Muscle of arm (tissue), 12 donors: ENCODE measurements around the gene ETFA. TPM values are rescaled to one million over a fixed set of nuclear protein-coding genes. Genes with fewer than 3 reads are reported as not detected.
"Not testable (repeated sequence)": the region's sequence is repeated elsewhere in the genome, so short reads cannot be mapped to it uniquely, and the experiment has no call there.

Source experiments
- DNase-seq: peaks from one replicate; pipeline ENCODE4 v3.0.0-alpha.2; 2013
- polyA plus RNA-seq, 12 donors: library from polyadenylated mRNA; unstranded; fragments of 120-200 nt; gene quantifications; one replicate each; pipeline ENCODE4 v1.2.1, GENCODE V29; 2013; ENCODE audit not compliant: insufficient read length in 12 of 12

Gene ETFA
- polyA plus RNA-seq, 12 donors = 71.6 to 133 (median 118) TPM; not detected in 1

DNA sequence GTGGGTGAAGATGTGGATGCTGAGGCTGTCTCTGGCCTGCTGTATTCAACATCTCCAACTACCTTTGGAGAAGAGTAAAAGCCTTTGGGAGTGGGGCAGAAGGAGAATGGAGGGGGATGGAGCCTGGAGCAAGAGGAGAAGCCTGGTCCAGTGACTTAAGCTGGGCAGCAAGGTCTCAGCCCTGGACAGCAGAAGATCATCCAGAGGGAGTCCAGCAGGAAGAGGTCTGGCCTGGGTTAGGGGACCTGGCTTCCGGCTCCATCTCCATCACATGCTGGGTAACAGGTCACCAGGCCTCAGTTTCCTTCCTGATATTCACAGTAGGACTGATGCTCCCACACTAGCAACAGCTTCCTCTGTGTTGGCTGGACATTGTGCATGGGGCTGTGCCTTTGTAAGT lies 21.5 kb upstream of the ETFA start:
- no peak for DNase-seq

DNA sequence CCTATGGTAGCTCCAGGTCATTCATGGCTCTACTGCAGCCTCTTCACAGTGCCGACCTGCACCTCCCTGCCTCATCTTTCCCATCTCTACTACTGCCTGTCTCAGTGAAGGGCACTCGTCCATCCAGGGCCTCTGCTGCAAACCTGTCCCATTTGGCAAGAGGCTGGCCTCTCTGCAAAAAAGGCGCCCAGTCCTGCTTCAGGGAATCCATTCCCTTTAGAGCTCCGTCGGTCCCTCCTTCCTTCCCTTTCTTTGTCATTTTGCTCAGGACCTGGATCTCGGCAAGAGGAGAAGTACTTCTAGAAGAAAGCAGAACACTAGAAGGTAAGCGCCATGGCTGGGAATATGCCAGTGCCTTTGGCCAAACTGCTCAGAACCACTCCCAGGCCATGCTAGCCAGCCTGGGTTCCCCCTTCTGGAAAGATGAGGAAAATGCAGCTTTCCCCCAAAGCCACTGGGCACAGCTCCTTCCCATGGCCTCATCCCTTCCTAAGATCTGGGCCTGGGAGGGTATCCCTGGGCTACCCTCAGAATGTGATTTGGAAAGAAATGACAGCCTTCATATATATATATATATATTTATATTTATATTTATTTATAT lies 18.9 kb upstream of the ETFA start:
- DNase-seq = no peak

DNA sequence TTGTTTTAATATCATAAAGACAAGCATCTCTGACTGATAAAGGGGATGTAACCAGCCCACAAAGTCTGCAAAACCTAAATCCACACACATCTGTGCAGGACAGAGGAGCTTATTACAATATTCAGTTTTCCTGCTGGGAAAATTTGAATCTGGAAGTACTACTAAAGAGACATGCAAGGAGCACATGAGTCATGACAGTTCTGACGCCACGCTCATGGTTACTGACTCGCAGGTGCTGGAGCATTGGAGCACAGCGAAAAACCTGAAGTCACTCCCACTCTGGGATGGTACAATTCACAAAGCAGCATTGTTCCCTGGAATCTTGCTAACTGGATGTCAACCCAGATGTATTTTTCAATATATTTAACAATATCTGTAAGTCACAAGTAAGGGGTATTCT lies 17.7 kb upstream of the ETFA start:
- DNase-seq = no peak

DNA sequence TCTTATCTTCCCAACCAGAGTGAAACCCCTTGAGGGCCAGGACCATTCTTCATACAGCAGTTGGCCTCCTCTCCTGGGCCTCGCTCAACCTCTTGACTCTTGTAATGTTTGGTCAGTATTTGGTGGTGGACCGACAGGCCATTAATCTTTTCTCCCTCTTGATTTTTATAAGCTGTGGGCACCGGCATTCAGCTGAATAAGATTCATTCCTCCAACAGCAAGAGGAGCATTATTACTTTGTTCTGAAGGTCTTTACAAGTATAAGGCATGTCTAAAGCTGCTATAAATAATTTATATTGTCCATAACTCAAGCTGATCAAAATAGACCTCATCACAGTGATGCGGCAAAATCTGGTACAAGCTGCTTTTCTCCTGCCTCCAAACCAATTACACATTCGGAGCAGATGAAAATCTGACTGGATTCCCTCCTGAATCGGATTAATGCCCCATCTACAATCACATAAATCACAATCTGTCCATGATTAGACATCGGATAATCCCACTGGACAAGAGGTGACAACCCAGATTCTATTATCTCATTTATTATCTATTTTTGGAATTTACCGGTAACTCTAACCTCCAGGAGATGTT lies 16.9 kb upstream of the ETFA start:
- DNase-seq = no peak

DNA sequence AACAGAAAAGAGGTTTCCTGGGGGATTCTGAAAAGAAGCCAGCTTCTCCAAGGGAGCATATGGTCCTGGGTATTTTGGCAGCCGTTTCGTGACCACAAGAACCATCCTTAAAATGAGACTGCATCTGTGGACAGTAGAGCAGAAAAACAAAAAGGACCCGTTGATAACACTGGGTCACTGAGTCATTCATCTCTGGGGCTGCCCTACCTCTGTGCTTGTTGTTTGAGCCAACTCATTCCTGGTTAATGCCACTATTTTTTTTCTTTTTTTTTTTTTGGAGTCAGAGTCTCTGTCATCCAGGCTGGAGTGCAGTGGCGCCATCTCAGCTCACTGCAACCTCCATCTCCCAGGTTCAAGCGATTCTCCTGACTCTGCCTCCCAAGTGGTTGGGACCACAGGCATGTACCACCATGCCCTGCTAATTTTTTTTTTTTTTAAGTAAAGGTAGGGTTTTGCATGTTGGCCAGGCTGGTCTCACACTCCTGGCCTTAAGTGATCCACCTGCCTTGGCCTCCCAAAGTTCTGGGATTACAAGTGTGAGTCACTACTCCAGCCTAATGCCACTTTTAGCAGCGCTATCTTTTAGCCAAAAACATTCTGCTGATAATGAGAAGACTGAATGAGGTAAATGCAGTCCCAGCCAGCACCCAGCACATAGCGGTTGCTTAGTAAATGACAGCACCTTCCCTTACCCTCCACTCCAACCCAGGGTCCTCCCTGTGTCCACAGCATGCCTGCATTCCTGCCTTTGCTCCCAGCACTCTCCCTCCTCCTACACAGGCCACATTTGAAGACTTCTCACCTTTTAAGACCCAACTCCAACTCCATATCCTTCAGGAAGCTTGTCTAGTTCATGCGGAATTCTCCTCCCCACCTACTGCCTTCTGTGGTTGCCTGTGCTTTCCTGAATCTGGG lies 16.2 kb upstream of the ETFA start:
- DNase-seq = no peak

DNA sequence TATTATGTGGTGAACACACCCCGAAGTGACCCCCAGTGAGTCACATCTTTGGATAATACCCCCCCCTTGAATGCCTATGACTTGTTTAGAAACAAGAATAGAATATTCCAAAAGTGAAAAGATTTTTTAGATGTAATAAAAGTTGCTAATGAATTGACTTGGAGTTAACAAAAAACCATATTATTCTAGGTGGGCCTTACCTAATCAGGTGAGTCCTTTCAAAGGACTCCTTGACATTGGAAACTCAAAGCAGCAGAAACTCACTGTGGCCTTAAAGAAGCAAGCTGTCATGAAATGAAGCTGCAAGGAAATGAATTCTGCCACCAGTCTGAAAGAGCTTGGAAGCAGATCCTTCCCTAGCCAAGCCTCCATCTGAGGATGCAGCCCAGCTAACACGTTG lies 14.4 kb upstream of the ETFA start:
- DNase-seq = no peak

DNA sequence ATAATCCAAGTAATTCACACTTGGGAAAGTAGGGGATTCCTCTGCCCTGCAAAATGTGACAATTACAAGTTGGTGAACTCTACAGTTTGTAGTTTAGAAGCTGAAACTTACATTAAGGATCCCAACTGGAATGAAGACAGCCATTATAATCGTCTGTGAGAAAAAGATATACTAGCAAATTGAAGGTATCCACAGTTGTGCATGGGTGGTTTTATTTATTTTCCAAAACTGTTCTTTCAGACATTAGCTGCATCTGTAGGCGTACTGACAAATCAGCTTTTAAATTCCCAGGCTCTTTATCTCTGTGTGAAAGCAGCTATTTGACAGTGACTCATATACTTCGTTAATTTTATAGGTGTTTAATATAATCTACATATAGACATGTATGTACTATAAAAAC lies 12.8 kb upstream of the ETFA start:
- DNase-seq = no peak

DNA sequence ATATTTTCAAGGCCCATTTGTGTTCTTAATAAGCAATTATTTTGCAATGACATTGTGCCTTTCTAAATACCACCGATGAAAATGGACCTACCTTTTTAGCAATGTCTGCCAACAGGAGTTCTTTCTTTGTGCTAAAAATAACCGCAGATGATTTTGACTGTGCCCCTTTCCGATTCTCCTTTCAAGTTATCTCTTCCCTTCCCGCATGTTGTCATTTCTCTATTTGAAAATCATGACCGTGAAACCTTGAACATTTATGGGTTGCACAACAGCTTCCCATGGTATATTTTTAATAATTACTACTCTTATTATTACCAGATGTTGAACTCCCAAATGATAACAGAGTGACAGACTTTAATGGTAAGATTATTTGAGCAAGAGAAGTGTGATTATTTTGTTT lies 10.3 kb upstream of the ETFA start:
- DNase-seq = no peak

DNA sequence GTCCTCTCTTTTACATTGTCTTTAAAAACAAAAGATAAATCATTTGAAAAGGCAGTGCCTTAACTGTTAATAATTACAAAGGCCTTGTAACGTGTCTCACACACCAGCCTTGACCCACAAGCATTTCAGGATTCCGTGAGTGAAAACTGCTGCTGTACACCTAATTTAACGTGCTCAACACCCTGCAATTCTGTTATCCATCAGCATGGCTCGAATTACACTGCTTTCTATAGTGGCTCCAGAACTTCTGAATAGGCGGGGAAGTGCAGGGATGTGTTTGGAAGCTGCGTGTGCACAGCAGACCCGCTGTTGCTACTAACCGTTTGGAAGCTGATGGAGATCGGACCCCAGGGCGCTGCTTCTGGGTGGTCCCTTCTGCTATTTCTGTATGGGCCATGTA lies 9.9 kb upstream of the ETFA start:
- no peak for DNase-seq

DNA sequence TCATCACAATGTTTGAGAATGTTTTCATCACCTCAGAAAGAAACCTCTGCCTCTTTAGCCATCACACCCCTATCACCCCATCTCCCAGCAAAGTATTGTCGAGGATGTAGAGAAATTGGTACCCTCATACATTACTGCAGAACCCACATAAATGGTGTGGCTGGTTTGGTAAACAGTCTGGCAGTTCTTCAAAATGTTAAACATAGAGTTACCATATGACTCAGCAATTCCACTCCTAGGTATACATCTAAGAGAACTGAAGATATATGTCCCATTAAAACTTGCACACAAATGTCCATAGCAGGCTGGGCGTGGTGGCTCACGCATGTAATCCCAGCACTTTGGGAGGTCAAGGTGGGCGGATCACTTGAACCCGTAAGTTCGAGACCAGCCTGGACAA lies 8.7 kb upstream of the ETFA start:
- no peak for DNase-seq

DNA sequence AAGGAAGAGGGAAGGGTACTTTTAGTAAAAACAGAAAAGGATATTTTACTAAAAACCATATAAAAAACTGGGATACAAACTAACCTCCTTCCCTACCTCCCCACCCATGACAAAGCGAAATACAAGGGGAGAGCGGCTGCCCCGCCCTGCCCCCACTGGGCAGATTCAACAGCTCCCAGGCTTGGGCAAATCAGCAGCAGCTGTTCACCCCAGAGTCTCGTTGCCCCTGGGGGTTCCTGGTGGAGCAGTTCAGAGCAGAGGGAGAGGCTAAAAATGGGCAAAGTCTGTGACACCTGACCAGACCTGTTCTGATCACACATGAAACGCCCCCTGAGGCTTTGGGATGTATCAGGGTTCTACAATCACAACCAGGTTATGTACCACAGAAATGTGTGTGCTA lies 2.5 kb upstream of the ETFA start:
- DNase-seq = no peak

DNA sequence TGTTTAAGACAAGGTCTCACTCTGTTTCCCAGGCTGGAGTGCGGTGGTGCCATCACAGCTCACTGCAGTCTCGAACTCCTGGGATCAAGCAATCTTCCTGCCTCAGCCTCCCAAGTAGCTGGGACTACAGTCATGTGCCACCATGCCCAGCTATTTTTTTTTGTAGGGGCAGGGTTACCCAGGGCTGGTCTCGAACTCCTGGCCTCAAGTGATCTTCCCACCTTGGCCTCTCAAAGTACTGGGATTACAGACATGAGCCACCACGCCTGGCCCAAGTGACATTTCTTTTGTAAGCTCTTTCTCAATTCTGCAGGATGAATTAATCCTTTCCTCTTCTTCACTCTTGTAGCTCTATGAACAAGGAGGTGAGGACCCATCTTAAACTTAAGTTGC lies 1.9 kb upstream of the ETFA start:
- not testable (repeated sequence) for DNase-seq

DNA sequence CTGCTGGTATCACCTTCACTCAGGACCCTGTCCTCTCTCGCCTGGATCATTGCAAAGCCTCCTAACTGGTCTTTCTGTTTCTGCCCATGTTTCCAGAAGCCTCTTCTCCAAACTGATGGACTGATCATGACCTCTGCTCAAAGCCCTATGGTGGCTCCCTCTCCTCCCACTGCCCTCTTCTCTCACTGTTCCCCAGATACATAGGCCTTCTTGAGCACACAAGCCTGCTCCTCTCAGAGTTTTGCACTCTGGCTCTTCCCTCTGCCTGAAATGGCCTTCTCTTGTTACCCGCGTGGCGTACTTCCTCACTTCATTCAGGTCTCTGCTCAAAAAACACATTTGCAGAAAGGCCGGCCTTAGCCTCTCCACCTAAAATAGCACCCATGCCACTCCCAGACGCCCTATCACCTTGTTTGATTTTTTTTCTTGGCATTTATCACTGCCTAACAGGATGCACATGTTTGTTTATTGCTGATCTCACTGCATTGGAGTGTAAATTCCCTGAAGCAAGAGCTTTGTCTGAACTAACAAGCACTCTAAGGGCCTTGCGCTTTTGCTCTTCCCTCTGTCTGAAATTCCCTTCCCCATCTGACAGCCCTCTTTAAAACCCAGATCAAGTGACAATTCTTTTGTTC lies 1.4 kb upstream of the ETFA start:
- DNase-seq = no peak

DNA sequence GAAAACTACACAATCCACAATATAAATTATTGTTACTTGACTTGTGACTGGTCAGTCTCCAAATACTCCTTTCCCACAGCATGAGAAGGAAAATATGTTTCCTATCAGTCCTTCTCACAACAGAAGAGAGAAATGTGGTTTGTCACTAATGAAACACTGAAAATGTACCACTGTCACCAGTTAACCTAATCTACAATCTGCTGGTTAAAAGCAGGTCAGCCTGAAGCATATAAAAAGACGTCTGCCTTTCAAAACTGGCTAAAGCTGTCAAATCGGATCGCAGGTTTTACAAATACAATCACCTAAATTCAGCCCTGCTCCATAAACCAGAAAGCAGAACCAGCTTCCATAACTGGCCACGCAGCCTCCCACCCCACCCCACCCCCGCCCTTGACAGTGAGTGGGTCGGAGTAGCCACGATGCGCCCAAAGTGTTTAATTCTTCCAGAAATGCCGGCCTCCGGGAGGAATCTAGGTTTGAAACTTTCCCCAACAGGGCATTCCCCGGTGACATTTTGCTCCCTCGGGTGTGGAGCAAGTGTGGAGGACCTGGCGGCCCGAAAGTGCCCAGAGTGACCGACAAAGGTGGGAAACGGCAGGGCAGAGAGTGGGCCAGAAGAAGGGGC lies 682 bp downstream of the ETFA start:
- no peak for DNase-seq

DNA sequence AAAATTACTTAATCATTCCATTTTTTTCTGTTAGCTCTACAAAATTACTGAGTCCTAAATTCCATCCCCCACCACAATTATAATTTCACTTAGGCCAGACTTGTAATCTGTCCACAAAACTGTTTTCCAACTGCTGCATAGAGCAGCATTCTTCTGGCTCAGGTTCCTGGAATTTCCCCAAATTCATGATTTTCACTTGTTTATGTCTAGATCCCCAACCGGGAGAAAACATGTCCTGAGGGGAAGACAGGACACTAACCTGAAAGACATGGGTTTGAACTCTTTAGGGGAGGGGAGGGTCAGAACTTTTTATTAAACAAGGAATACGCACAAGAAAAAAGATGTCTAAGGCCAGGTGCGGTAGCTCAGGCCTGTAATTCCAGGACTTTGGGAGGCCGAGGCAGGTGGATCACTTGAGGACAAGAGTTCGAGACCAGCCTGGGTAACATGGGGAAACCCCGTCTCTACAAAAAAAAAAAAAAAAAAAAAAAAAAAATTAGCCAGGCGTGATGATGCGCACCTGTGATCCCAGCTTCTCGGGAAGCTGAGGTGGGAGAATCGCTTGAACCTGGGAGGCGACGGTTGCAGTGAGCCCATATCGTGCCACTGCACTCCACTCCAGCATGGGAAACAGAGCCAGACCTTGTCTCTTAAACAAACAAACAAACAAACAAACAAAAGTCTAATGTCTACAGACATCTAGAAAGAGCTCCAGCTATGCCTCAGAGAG lies 1.5 kb downstream of the ETFA start:
- DNase-seq = peak; percentile 10

DNA sequence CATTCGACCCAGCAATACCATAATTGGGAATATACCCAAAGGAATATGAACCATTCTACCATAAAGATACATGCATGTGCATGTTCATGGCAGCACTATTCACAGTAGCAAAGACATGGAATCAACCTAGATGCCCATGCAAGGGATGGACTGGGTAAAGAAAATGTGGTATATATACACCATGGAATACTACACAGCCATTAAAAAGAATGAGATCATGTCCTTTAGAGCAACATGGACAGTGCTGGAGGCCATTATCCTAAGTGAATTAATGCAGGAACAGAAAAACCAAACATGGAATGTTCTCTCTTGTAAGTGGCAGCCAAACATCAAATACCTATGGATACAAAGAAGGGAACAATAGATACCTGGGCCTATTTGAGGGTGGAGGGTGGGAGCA lies 7.4 kb downstream of the ETFA start:
- DNase-seq = no peak

DNA sequence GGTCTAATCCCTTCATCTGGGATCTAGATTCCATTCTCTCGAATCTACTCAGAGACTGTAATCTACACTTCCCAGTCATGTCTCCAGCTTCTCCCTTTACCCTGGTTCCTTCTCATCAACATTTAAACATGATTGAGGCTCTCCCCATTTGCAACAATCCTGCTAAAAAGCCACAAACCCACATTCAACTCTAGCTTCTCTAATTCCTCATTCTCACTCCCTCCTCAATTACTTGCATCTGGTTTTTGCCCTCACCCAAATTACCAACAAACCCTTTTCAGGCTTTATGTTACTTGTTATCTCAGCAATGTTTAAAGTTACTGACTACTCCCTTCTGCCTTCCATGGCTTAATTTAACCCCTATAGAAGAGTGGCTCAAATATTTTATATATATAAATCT lies 11.5 kb downstream of the ETFA start:
- DNase-seq = no peak

DNA sequence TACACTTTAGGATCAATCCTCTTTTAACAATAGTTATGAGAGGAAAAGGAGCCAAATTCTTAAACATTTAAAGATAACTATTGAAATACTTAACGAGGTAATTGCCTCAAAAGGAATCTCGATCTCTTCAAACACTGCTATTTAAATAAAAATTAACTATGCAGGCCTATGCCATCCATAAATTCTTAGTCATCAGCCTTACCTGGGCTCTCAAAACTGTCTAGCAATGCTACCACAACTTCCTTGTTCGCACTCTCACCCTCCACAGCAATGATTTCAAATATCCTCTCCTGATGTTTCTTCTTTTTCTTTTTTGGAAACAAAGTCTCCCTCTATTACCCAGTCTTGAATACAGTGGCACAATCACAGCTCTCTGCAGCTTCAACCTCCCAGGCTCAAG lies 12.3 kb downstream of the ETFA start:
- DNase-seq = no peak

DNA sequence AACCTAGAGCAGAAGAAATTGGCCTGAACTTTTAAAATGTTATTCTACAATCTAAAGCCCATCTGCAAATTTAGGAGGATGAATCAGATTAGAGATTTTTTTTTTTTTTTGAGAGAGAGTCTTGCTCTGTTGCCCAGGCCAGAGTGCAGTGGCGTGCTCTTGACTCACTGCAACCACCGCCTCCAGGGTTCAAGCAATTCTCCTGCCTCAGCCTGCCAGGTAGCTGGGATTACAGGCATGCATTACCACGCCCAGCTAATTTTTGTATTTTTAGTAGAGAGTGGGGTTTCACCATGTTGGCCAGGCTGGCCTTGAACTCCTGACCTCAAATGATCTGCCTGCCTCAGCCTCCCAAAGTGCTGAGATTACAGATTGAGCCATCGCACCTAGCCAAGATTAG lies 13.3 kb downstream of the ETFA start:
- not testable (repeated sequence) for DNase-seq

DNA sequence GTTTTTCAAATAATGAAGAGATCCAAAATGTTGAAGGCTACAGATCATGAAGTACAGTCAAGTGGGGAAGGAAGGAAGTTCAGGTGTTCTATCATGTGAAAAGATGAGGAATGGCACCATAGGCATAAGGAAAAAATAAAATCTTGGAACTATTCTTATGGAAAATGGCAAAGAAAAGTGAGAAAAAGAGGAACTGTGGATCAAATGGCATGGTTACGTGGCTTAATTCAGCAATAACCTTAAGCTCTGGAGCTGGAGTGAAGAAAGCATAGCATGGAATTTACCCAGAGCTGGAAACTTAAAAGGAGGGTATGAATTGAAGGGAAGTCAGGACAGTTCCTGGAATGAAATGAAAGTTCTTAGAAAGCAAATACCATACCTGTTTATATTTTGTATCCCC lies 14.4 kb downstream of the ETFA start:
- no peak for DNase-seq

DNA sequence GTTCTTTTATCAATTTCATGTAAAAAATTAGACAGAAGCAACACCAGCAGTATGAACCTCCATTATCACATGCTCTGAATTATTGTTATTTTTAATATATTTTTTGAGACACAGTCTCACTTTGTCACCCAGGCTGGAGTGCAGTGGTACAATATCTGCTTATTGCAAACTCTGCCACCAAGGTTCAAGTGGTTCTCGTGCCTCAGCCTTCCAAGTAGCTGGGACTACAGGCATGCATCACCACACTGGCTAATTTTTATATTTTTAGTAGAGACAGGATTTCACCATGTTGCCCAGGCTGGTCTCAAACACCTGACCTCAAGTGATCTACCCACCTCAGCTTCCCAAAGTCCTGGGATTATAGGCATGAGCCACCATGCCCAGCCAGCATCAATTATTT lies 16.8 kb downstream of the ETFA start:
- not testable (repeated sequence) for DNase-seq

DNA sequence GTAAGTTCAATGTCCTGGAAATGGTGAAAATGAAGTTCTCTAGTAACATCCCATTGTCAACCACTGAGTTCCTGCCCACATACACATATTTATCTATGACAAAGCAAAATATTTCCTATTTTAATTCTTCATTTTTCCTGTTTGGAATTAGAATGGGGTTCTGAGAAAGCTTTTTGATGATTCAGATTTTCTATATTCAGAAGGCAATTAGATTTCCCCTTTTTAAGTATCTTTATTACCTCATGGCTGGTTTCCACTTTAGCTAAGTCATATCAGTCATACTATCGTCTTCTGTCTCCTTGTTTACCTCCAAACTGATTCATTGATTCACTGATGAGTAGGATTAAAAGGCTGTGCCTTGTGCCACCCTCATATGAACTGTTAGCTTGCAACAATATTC lies 17.9 kb downstream of the ETFA start:
- DNase-seq = no peak
